K562 (cell line): ENCODE measurements around the gene EVI5. TPM values are rescaled to one million over a fixed set of nuclear protein-coding genes. Genes with fewer than 3 reads are reported as not detected.
A peak's percentile ranks its signal among the peaks of the same experiment; 100 is the strongest.

Experiments
- CHD4 ChIP-seq: fragments of 200-600 bp; sonication (generic); IDR thresholded peaks from 3 replicates; pipeline ENCODE4 v1.6.1; 2012; ENCODE audit warnings: low read depth, mild to moderate bottlenecking, mixed read lengths, low read length, inconsistent platforms; ENCODE audit not compliant: insufficient read depth, insufficient replicate concordance, poor library complexity, severe bottlenecking
- CREBBP ChIP-seq: IDR thresholded peaks from one replicate; pipeline ENCODE4 v1.6.1; 2012; ENCODE audit warnings: low read depth, mild to moderate bottlenecking, control low read depth, inconsistent platforms, low read length
- ILK ChIP-seq: fragments of 450-650 bp; IDR thresholded peaks from 2 replicates; pipeline ENCODE4 v1.6.1; 2016; ENCODE audit warnings: missing genetic modification characterization, low read depth, mild to moderate bottlenecking, missing compliant biosample characterization, moderate library complexity, borderline replicate concordance
- MYC ChIP-seq, 2 experiments: fragments of 250-450 bp in 1 of 2; sonication (Bioruptor Pico) in 1 of 2; IDR thresholded peaks; 2 replicates each; pipeline versions ENCODE4 v1.5.1 to v1.6.1; 2012 to 2021; ENCODE audit warnings: low read depth in 2 of 2, borderline replicate concordance in 1 of 2, improper control_type of control experiment in 1 of 2, low read length in 1 of 2, mild to moderate bottlenecking in 1 of 2, moderate library complexity in 1 of 2
- RNF2 ChIP-seq: sonication (generic); IDR thresholded peaks from 2 replicates; pipeline ENCODE4 v1.6.1; 2016
- TAF1 ChIP-seq: IDR thresholded peaks from 2 replicates; pipeline ENCODE4 v1.6.1; 2011; ENCODE audit warnings: mild to moderate bottlenecking, low read length, moderate library complexity; ENCODE audit not compliant: insufficient read depth, control insufficient read depth, severe bottlenecking; ENCODE audit errors: extremely low read depth
- TEAD2 ChIP-seq: fragments of 450-650 bp; IDR thresholded peaks from 2 replicates; pipeline ENCODE4 v1.6.1; 2016; ENCODE audit warnings: missing genetic modification characterization, control low read depth, missing compliant biosample characterization
- TSC22D4 ChIP-seq: fragments of 450-650 bp; IDR thresholded peaks from 2 replicates; pipeline ENCODE4 v1.6.1; 2016; ENCODE audit warnings: missing genetic modification characterization, missing biosample characterization, control low read depth
- ZNF121 ChIP-seq: sonication (generic); formaldehyde crosslinking; conservative IDR thresholded peaks from 2 replicates; pipeline ENCODE4 v1.8.0; 2022; ENCODE audit warnings: missing genetic modification reagents
- ZNF76 ChIP-seq: fragments of 250-450 bp; sonication (Bioruptor Pico); IDR thresholded peaks from 2 replicates; pipeline ENCODE4 v1.4.0; 2020; ENCODE audit warnings: mild to moderate bottlenecking, moderate library complexity, borderline replicate concordance
- polyA plus RNA-seq, 8 experiments: library from polyadenylated mRNA; depleted of rRNA in 4 of 8; stranded (reverse) in 5 of 8; unstranded in 3 of 8; fragments of >200 nt; fragmentation: Nextera tagmentation in 2 of 8; fragmentation: Illumina TruSeq in 1 of 8; extraction: Ambion mirVana in 2 of 8; extraction: Trizol in 1 of 8; gene quantifications; 2 replicates each; pipeline versions ENCODE4 v1.2.1 to v1.2.3, GENCODE V29; 2011 to 2014; ENCODE audit warnings: inconsistent platforms in 1 of 8, missing spikeins in 1 of 8
- total RNA-seq, 7 experiments: library from RNA; depleted of rRNA in 6 of 7; stranded (reverse); fragments of >200 nt in 6 of 7; fragmentation: Illumina TruSeq in 2 of 7; extraction: Trizol in 2 of 7; gene quantifications; 2 replicates each; pipeline versions ENCODE4 v1.2.1 to v1.2.3, GENCODE V29; 2011 to 2021; ENCODE audit warnings: low replicate concordance in 1 of 7
- TF ChIP-seq, protein P1 (sequence below): fragments of 250-450 bp; sonication (Bioruptor Pico); IDR thresholded peaks from 2 replicates; pipeline ENCODE4 v1.9.0; 2021; ENCODE audit warnings: mild to moderate bottlenecking
- TF ChIP-seq, protein P2 (sequence below): sonication (generic); formaldehyde crosslinking; IDR thresholded peaks from 2 replicates; pipeline ENCODE4 v1.8.0; 2022; ENCODE audit warnings: mild to moderate bottlenecking, low read depth, missing genetic modification reagents
- TF ChIP-seq, protein P3 (sequence below), 2 experiments: fragments of 450-650 bp in 1 of 2; sonication (generic) in 1 of 2; formaldehyde crosslinking in 1 of 2; IDR thresholded peaks; 2 replicates each; pipeline versions ENCODE4 v1.7.1 to v1.9.0; 2016 to 2022; ENCODE audit warnings: inconsistent platforms in 1 of 2, mild to moderate bottlenecking in 1 of 2, missing genetic modification reagents in 1 of 2

Gene EVI5
- total and polyA plus RNA-seq, 9 of the 15 experiments (the other 6 are each of a cell fraction or from before 2014, with no cell fraction given) = 1.7 to 50.1 (median 13.7) TPM

DNA sequence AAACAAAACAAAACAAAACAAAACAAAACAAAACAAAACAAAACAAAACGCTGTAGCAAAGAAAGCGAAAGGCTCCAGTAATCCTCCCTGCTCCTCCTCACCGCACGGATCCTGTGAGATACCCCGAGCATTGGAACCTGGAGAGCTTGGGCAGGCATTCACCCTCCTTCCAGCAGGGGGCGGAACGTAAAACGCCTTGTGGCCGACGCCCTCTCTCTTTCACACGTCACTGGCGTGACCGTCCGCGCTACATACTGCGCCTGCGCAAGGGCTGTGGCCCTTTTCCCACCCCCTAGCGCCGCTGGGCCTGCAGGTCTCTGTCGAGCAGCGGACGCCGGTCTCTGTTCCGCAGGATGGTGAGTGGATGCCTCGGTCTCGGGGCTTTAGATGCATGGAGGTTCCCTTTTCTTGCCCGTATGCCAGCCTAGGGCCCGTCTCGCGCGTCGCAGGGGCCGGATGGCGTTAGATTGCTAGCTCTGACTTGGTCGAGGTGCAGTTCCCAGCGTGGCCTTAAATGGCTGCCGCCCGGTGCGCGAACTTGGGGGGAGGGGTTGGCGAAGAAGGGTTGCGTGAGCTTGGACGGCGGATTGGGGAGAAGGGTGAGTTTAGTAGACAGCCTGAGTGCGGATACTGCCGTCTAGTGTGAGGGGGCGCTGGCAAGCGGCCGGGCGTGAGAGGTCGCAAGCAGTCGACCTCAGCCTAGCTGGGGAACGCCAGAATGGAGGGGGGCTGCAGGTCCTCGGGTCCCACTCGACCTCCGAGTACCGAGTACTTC is 47.0 kb upstream of the EVI5 start, which contains the start of gene RPL5 (continued):
- TF ChIP-seq CREBBP = no peak
- no peak for TF ChIP-seq ILK (tag)
- peak; percentile 96 for TF ChIP-seq TAF1
- no peak for TF ChIP-seq TEAD2 (tag)
- TF ChIP-seq CHD4 = no peak
- no peak for TF ChIP-seq TSC22D4
- TF ChIP-seq, protein P1, sequence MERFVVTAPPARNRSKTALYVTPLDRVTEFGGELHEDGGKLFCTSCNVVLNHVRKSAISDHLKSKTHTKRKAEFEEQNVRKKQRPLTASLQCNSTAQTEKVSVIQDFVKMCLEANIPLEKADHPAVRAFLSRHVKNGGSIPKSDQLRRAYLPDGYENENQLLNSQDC (CRISPR knock-in tag) = 0 out of 2 replicates have a peak, but pooled peaks have one; percentile 44
- TF ChIP-seq ZNF76 (CRISPR knock-in tag) = peak; percentile 85; the same call in 1 of the 2 replicates
- TF ChIP-seq, protein P2, sequence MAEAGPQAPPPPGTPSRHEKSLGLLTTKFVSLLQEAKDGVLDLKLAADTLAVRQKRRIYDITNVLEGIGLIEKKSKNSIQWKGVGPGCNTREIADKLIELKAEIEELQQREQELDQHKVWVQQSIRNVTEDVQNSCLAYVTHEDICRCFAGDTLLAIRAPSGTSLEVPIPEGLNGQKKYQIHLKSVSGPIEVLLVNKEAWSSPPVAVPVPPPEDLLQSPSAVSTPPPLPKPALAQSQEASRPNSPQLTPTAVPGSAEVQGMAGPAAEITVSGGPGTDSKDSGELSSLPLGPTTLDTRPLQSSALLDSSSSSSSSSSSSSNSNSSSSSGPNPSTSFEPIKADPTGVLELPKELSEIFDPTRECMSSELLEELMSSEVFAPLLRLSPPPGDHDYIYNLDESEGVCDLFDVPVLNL (CRISPR knock-in tag) = peak; percentile 85; the same call in 1 of the 2 replicates
- peak; percentile 100 for TF ChIP-seq MYC (IDR thresholded peaks at IDR 0.05; ENCODE audit: low read depth, low read length)
- peak; percentile 99 for TF ChIP-seq MYC (CRISPR knock-in tag; IDR thresholded peaks at IDR 0.05; ENCODE audit: borderline replicate concordance, low read depth)
- TF ChIP-seq, protein P3, sequence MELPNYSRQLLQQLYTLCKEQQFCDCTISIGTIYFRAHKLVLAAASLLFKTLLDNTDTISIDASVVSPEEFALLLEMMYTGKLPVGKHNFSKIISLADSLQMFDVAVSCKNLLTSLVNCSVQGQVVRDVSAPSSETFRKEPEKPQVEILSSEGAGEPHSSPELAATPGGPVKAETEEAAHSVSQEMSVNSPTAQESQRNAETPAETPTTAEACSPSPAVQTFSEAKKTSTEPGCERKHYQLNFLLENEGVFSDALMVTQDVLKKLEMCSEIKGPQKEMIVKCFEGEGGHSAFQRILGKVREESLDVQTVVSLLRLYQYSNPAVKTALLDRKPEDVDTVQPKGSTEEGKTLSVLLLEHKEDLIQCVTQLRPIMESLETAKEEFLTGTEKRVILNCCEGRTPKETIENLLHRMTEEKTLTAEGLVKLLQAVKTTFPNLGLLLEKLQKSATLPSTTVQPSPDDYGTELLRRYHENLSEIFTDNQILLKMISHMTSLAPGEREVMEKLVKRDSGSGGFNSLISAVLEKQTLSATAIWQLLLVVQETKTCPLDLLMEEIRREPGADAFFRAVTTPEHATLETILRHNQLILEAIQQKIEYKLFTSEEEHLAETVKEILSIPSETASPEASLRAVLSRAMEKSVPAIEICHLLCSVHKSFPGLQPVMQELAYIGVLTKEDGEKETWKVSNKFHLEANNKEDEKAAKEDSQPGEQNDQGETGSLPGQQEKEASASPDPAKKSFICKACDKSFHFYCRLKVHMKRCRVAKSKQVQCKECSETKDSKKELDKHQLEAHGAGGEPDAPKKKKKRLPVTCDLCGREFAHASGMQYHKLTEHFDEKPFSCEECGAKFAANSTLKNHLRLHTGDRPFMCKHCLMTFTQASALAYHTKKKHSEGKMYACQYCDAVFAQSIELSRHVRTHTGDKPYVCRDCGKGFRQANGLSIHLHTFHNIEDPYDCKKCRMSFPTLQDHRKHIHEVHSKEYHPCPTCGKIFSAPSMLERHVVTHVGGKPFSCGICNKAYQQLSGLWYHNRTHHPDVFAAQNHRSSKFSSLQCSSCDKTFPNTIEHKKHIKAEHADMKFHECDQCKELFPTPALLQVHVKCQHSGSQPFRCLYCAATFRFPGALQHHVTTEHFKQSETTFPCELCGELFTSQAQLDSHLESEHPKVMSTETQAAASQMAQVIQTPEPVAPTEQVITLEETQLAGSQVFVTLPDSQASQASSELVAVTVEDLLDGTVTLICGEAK (IDR thresholded peaks at IDR 0.05) = peak; percentile 38; the same call in 1 of the 2 replicates
- TF ChIP-seq, protein P3 (CRISPR knock-in tag; IDR thresholded peaks at IDR 0.05) = no peak
- peak; percentile 73 for TF ChIP-seq RNF2
- no peak for TF ChIP-seq ZNF121 (CRISPR knock-in tag)
